ENCODE data around the gene TNK1.

Gene TNK1

GRCh38 chr17:7435676-7436555 is 55.0 kb downstream of the TNK1 start:
- peak; percentile 6 for ATAC-seq
- peak; percentile 68 for DNase-seq

GRCh38 chr17:7436556-7437368 is 55.9 kb downstream of the TNK1 start:
- DNase-seq (peak; percentile 85), ATAC-seq (peak; percentile 81)

GRCh38 chr17:7437369-7437863 is 56.5 kb downstream of the TNK1 start:
- no peak for DNase-seq
- ATAC-seq, result no peak

GRCh38 chr17:7437950-7438614 is 57.2 kb downstream of the TNK1 start:
- ATAC-seq (no peak), DNase-seq (peak; percentile 80)

GRCh38 chr17:7438656-7439460 is 58.0 kb downstream of the TNK1 start:
- DNase-seq (no peak), ATAC-seq (no peak)

All from stimulated activated naive CD8-positive, alpha-beta T cell treated with anti-CD3 and anti-CD28 coated beads, Interleukin-15, Interleukin-2, amounts not matched to agents 100 U/mL and 50 U/mL, for 24 hours (primary cell).